Neuronal stem cell (in vitro differentiated cells): ENCODE results near the gene UBASH3B.

Experiments used
- DNase-seq: peaks from one replicate; pipeline ENCODE4 v3.0.0-alpha.2; 2013; ENCODE audit warnings: low spot score
- H2AFZ ChIP-seq: one replicate; pipeline ENCODE4 v1.6.1; 2013; ENCODE audit warnings: mild to moderate bottlenecking, low read length, inconsistent platforms
- H2AK5ac ChIP-seq: 2 replicates; pipeline ENCODE4 v1.6.1; 2013; ENCODE audit warnings: low read depth, mild to moderate bottlenecking, inconsistent platforms, low read length, moderate library complexity, mixed read lengths
- H2BK120ac ChIP-seq: 2 replicates; pipeline ENCODE4 v1.6.1; 2013; ENCODE audit warnings: low read depth, mild to moderate bottlenecking, inconsistent platforms, low read length, moderate library complexity, mixed read lengths
- H2BK12ac ChIP-seq: one replicate; pipeline ENCODE4 v1.6.1; 2013; ENCODE audit warnings: low read length, inconsistent platforms
- H2BK15ac ChIP-seq: 2 replicates; pipeline ENCODE4 v1.6.1; 2013; ENCODE audit warnings: mild to moderate bottlenecking, low read length, inconsistent platforms, mixed read lengths
- H2BK5ac ChIP-seq: one replicate; pipeline ENCODE4 v1.6.1; 2013; ENCODE audit warnings: inconsistent platforms, mild to moderate bottlenecking, low read length, moderate library complexity
- H3K14ac ChIP-seq: one replicate; pipeline ENCODE4 v1.6.1; 2013; ENCODE audit warnings: low read length, inconsistent platforms
- H3K18ac ChIP-seq: 2 replicates; pipeline ENCODE4 v1.6.1; 2013; ENCODE audit warnings: low read length, inconsistent platforms
- H3K23ac ChIP-seq: 2 replicates; pipeline ENCODE4 v1.6.1; 2013; ENCODE audit warnings: low read depth, mild to moderate bottlenecking, mixed read lengths, low read length, inconsistent platforms; ENCODE audit not compliant: poor library complexity
- H3K27ac ChIP-seq: replicated peaks from 3 replicates; pipeline ENCODE4 v1.5.1; 2013; ENCODE audit warnings: low read length, inconsistent platforms
- H3K27me3 ChIP-seq, 3 experiments: 2 replicates each; pipeline ENCODE4 v1.6.1; 2013; ENCODE audit warnings: low read length in 3 of 3, mild to moderate bottlenecking in 2 of 3, inconsistent platforms in 1 of 3, low read depth in 1 of 3, mixed read lengths in 1 of 3, moderate library complexity in 1 of 3; ENCODE audit not compliant: control insufficient read depth in 3 of 3, insufficient read depth in 3 of 3
- H3K36me3 ChIP-seq, 2 donors: replicated peaks in 1 of 2; 2 replicates each; pipeline ENCODE4 v1.6.1; 2013; ENCODE audit warnings: low read length in 2 of 2; ENCODE audit not compliant: control insufficient read depth in 2 of 2, insufficient read depth in 2 of 2
- H3K4ac ChIP-seq: 2 replicates; pipeline ENCODE4 v1.6.1; 2013; ENCODE audit warnings: inconsistent platforms, mild to moderate bottlenecking, low read length, moderate library complexity
- H3K4me1 ChIP-seq, 2 donors: 1 replicate in 1 of 2; 2 replicates in 1 of 2; pipeline ENCODE4 v1.6.1; 2013; ENCODE audit warnings: low read length in 2 of 2, low read depth in 1 of 2; ENCODE audit not compliant: control insufficient read depth in 2 of 2, insufficient read depth in 1 of 2
- H3K4me2 ChIP-seq: one replicate; pipeline ENCODE4 v1.6.1; 2013; ENCODE audit warnings: mild to moderate bottlenecking, low read length, inconsistent platforms; ENCODE audit not compliant: insufficient read depth, poor library complexity, severe bottlenecking
- H3K4me3 ChIP-seq, 2 donors: 2 replicates each; pipeline ENCODE4 v1.5.1; 2013; ENCODE audit warnings: low read length in 2 of 2, mild to moderate bottlenecking in 2 of 2, inconsistent platforms in 1 of 2, moderate library complexity in 1 of 2
- H3K79me1 ChIP-seq: one replicate; pipeline ENCODE4 v1.6.1; 2013; ENCODE audit warnings: low read depth, mild to moderate bottlenecking, inconsistent platforms, low read length, moderate library complexity
- H3K9ac ChIP-seq: one replicate; pipeline ENCODE4 v1.6.1; 2013; ENCODE audit warnings: mild to moderate bottlenecking, low read depth, low read length, inconsistent platforms; ENCODE audit not compliant: poor library complexity
- H3K9me3 ChIP-seq, 2 donors: replicated peaks in 1 of 2; 2 replicates each; pipeline versions ENCODE3 to v1.6.1; 2013; ENCODE audit warnings: low read length in 2 of 2, mild to moderate bottlenecking in 2 of 2, inconsistent platforms in 1 of 2, low read depth in 1 of 2, mixed read lengths in 1 of 2, moderate library complexity in 1 of 2; ENCODE audit not compliant: control insufficient read depth in 2 of 2, insufficient read depth in 1 of 2
- H4K8ac ChIP-seq: one replicate; pipeline ENCODE4 v1.6.1; 2013; ENCODE audit warnings: low read depth, mild to moderate bottlenecking, inconsistent platforms, low read length, moderate library complexity
- H4K91ac ChIP-seq: one replicate; pipeline ENCODE4 v1.6.1; 2013; ENCODE audit warnings: low read length, low read depth, mild to moderate bottlenecking, inconsistent platforms; ENCODE audit not compliant: poor library complexity
- WGBS, 2 donors: extraction: QIAGEN DNeasy Blood & Tissue Kit; methylation state at CpG; one replicate each; pipeline ENCODE4 v1.1.7; 2013; ENCODE audit warnings: missing lambda C conversion rate in 2 of 2, mixed read lengths in 1 of 2; ENCODE audit not compliant: insufficient read length in 2 of 2, insufficient replicate concordance in 1 of 2; ENCODE audit errors: extremely low coverage in 2 of 2; 5-methylcytosine and 5-hydroxymethylcytosine counted together

UBASH3B gene

DNA sequence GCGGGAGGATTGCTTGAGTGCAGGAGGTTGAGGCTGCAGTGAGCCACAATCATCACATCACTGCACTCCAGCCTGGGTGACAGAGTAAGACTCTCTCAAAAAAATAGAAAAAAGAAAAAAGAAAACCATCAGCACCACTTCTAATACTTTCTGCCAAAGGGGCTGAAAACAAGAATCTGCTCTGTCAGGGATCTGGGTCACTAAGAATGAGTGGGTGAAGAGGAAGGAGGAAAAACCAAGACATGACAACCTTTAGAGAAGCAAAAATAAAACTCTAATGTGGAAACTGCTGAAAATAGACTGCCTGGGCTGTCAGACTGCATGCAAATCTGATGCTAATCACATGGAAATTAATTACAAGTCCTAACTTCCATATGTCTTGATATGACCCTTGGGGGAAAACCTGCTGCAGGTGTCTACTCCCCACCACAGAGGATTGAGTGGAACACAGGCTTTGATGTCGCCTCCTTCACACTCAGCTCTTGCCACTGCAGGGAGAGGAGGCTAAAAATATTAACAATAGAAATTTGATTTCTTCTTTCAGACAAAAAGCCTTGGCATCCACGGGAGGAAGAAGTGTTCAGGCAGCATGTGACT, 120.3 kb downstream of the UBASH3B start:
- no peak overlapping the region for H3K18ac ChIP-seq
- no peaks in the 10 kb centered on the region for H3K36me3 ChIP-seq
- H3K4me2 ChIP-seq, result no peak overlapping the region
- no peak overlapping the region for H3K4me3 ChIP-seq
- WGBS, 2 donors, result no CpG with 5 or more reads among the region's 3 CpGs
- no peak overlapping the region for H3K9ac ChIP-seq
- no peak overlapping the region for H3K4ac ChIP-seq
- no peak overlapping the region for H2BK12ac ChIP-seq
- no peak overlapping the region for H4K91ac ChIP-seq
- H2BK5ac ChIP-seq, result no peak overlapping the region
- H3K4me1 ChIP-seq, result peaks cover 0 to 3% of the 10 kb centered on the region in 2 donors
- H4K8ac ChIP-seq, result no peak overlapping the region
- H3K79me1 ChIP-seq, result no peaks in the 10 kb centered on the region
- no peak overlapping the region for H3K27ac ChIP-seq
- H2AFZ ChIP-seq, result no peak overlapping the region
- no peak overlapping the region for H2AK5ac ChIP-seq
- no peak overlapping the region for H3K14ac ChIP-seq
- H3K23ac ChIP-seq, result no peak overlapping the region
- H2BK120ac ChIP-seq, result no peak overlapping the region
- DNase-seq, result no peak
- no peaks in the 10 kb centered on the region for H3K9me3 ChIP-seq
- no peaks in the 10 kb centered on the region for H3K27me3 ChIP-seq
- no peak overlapping the region for H2BK15ac ChIP-seq

- DNase-seq, result no peak
- Histone ChIP-seq H3K27ac (no peak overlapping the region), H3K9me3 (no peaks in the 10 kb centered on the region), H3K4me2 (no peak overlapping the region), H3K23ac (no peak overlapping the region), H2BK5ac (no peak overlapping the region), H3K27me3 (no peaks in the 10 kb centered on the region), H3K36me3 (no peaks in the 10 kb centered on the region), H3K4me1 (peaks cover 0 to 3% of the 10 kb centered on the region in 2 donors), H3K4me3 (no peak overlapping the region), H2BK12ac (no peak overlapping the region), H2AK5ac (no peak overlapping the region), H3K9ac (no peak overlapping the region), H4K8ac (no peak overlapping the region), H2BK120ac (no peak overlapping the region), H2AFZ (no peak overlapping the region), H4K91ac (no peak overlapping the region), H3K4ac (no peak overlapping the region), H3K79me1 (no peaks in the 10 kb centered on the region), H2BK15ac (no peak overlapping the region), H3K18ac (no peak overlapping the region), H3K14ac (no peak overlapping the region)
- WGBS, 2 donors, result no CpG with 5 or more reads among the region's 4 CpGs
Observed at GRCh38 chr11:122776546-122776945, 121.0 kb downstream of the UBASH3B start.

GRCh38 chr11:122777343-122777742, 121.8 kb downstream of the UBASH3B start:
- H3K23ac ChIP-seq, result no peak overlapping the region
- no peak overlapping the region for H2BK120ac ChIP-seq
- no peaks in the 10 kb centered on the region for H3K36me3 ChIP-seq
- no peak overlapping the region for H3K4me3 ChIP-seq
- H3K79me1 ChIP-seq, result no peaks in the 10 kb centered on the region
- no peak overlapping the region for H3K4me2 ChIP-seq
- H4K8ac ChIP-seq, result no peak overlapping the region
- no peak overlapping the region for H3K9ac ChIP-seq
- peaks cover 0 to 3% of the 10 kb centered on the region in 2 donors for H3K4me1 ChIP-seq
- H2BK12ac ChIP-seq, result no peak overlapping the region
- H4K91ac ChIP-seq, result no peak overlapping the region
- no peak overlapping the region for H3K18ac ChIP-seq
- no peak overlapping the region for H3K4ac ChIP-seq
- no peak overlapping the region for H3K14ac ChIP-seq
- no peak overlapping the region for H2AFZ ChIP-seq
- no peak overlapping the region for H2BK15ac ChIP-seq
- peak overlapping the region; percentile 31 for H2AK5ac ChIP-seq
- no CpG with 5 or more reads among the region's 3 CpGs for WGBS, 2 donors
- no peak overlapping the region for H3K27ac ChIP-seq
- no peak for DNase-seq
- H3K27me3 ChIP-seq, result no peaks in the 10 kb centered on the region
- H3K9me3 ChIP-seq, result no peaks in the 10 kb centered on the region
- H2BK5ac ChIP-seq, result no peak overlapping the region

DNA sequence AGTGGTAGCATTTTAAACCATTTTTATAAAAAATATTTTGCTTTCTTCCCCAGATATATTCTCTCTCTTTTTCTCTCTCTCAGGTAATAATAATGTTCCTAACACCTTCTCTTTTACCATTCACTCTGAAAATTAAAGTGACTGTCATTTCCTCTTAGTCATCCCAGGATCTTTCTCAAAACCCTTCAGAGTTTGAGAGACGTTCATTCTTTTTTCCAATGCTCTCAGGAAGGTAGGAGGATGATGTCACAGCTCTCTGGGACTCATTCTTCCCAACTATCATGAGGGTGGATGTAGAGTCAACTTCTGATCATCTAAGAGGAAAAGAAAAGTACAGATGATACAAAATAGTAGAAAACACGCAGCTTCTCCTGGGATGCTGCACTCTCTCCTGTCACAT, 122.6 kb downstream of the UBASH3B start:
- H3K14ac ChIP-seq, result no peak overlapping the region
- H4K8ac ChIP-seq, result no peak overlapping the region
- WGBS, 2 donors, result no CpG with 5 or more reads among the region's 2 CpGs

More for the DNA sequence above, 122.6 kb downstream of the UBASH3B start:
- Histone ChIP-seq H2AFZ (no peak overlapping the region), H3K4me3 (no peak overlapping the region), H3K18ac (no peak overlapping the region), H2BK12ac (no peak overlapping the region), H4K91ac (no peak overlapping the region), H2AK5ac (no peak overlapping the region), H2BK120ac (no peak overlapping the region), H3K27me3 (no peaks in the 10 kb centered on the region), H3K9ac (no peak overlapping the region), H3K27ac (no peak overlapping the region), H3K4me2 (no peak overlapping the region), H3K79me1 (no peaks in the 10 kb centered on the region), H3K36me3 (peaks cover 1 to 3% of the 10 kb centered on the region in 2 donors), H3K23ac (no peak overlapping the region), H3K4ac (no peak overlapping the region), H2BK15ac (no peak overlapping the region), H3K9me3 (no peaks in the 10 kb centered on the region), H2BK5ac (no peak overlapping the region), H3K4me1 (peaks cover 0 to 3% of the 10 kb centered on the region in 2 donors)
- no peak for DNase-seq
